ENCODE results near the gene LDHAL6B.
A peak's percentile ranks its signal among the peaks of the same experiment; 100 is the strongest.
"Not testable (repeated sequence)": the region's sequence is repeated elsewhere in the genome, so short reads cannot be mapped to it uniquely, and the experiment has no call there.

LDHAL6B gene

GRCh38 chr15:59206623-59207183 lies at the start of gene LDHAL6B:
LDHAL6B (plus strand) TSS chr15:59206843; CDS start chr15:59206941, 98 bp downstream.
- no peak for DNase-seq

DNA sequence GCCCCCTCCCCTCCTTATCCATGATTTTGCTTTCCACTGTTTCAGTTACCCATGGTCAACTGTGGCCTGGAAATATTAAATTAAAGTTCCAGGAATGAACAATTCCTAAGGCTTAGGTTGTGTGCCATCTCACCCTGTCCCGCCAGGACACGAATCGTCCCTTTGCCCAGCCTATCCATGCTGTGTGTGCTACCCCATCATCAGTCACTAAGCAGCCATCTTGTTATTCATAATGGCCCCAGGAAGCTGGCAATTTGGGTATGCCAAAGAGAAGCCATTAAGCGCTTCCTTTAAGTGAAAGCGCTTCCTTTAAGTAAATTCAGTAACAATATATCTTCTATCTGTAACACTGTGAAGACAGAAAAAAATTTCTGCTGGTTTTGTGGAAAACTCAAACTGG lies 49.2 kb upstream of the LDHAL6B start:
- DNase-seq, result no peak

DNA sequence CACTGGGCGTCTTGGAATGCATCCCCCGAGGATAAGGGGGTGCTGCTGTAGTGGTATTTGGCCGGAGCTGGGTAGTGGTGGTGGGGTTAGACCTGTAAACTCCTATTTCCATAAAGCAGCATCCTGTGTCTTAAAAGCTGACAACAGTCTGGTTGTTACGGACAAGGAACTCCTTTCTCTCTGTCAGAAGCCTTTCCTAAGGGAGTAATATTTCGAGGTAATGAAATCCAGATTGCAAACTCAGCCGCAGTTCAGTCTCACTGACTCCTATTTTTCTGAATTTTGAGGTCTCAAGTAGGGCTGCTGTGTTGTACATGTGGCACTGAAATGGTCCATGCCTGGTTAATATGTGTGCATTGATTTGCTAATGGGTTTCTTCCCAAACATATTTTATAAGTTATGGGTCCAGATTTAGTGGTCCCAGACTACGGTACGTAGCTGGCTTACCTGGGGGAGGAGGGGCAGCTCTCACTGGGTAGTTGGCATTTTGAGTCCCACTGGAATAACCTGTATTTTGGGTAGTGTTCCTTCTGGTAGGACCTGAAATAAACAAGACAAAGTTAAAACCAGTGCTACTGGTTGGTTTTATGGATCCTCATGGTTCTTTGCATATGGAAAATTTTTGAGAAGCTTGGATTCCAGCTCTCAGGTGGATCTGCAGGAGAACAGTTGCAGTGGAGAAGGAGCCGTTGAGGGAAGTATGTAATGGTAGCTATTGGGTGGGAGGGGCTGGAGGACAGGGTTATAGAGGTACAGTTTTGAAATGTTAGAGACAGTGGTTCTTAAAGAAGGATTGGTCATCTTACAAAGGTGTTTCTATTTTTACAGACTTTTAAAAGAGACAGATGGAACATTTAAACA lies 48.6 kb upstream of the LDHAL6B start:
- DNase-seq, result no peak

DNA sequence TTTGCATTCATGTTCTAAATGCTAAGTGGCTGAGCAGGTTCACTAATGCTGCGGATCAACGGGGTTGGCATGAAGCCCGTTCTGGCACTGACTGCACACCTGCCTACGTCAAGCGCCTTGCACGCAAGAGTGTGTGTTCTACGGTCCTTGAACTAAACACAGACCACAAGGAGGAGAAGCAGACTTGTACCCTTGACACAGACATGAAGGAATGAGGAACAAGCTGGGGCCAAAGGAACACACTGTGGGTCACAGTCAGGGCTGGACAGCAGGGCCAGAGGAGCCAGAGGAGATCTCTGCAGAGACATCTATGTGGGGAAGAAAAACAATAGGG lies 48.0 kb upstream of the LDHAL6B start:
- DNase-seq, result no peak

GRCh38 chr15:59159210-59159609 lies 47.4 kb upstream of the LDHAL6B start:
- DNase-seq, result no peak

DNA sequence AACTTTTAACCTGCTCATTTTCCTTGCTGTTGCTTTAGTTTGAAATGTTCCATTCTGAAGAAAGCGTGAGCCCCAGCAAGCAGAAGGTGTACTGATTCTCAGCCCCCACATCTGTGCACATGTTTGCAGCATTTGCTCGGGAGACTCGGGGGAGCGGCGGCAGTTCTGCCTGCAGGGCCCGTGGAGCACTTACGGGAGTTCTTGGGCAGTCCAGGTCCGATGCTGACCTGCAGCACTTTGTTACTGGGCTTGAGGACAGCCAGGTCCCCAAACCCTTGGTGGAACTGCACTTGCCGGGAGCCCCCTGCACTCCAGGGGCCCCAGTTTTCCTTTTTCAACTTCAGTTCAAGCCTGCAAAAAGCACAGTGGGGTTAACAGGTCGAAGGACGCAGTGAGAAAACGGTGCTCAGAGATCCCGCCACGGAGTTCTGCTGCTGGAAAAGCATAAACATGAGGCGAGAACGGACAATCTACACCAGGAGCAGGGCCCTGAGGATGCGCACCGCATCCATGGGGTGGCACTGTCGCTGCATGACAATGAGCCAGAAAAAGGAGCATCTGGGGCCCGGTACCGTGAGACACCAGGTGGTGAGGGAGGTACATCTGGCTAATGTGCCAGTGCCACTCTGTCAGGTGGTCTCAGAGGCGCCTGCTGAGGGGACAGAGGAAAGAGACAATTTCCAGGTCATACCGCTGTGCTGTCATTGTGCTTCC lies 45.6 kb upstream of the LDHAL6B start:
- no peak for DNase-seq

GRCh38 chr15:59162080-59162479 lies 44.6 kb upstream of the LDHAL6B start:
- not testable (repeated sequence) for DNase-seq

DNA sequence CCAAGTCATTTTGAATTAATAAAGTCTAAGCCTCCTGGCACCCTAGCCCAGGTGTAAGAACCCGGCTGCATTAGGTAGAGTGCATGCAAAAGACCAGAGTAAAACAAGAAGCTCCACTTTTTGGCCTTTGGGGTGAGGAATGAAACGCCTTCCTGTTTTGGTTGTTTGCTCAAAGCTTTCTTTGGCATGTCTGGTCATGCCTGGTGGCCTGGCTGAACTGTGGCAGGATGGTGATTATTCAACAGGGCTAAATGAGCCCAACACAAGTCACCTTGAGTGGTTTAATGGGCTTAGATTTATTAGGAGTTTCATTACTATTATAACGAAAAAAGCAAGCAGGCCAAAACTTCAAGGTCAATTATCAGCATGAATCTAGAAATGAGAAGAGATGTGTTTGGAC lies 40.9 kb upstream of the LDHAL6B start:
- DNase-seq, result no peak

DNA sequence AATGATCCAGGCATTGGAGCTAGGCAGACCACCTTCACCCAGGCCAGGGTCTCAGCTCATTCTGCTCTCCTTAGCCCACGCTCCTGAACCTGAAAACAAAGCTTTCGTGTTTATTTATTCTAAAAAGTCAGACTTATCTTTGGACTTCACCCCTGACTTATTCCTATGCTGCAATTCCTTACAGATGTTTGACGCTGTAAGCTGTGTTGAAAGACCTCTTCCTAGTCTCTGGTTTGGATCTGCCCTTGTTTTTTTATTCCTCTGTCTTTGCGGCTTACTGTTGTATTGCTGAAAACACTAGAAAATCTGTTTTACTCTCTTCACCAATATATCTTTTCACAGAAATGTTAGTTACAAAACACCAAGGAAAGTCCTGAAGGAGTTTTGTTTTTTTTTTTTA lies 40.5 kb upstream of the LDHAL6B start:
- no peak for DNase-seq

- DNase-seq, result no peak
Observed at GRCh38 chr15:59166601-59167265, 39.9 kb upstream of the LDHAL6B start.

- no peak for DNase-seq
Observed at GRCh38 chr15:59168536-59168935, 38.1 kb upstream of the LDHAL6B start.

DNA sequence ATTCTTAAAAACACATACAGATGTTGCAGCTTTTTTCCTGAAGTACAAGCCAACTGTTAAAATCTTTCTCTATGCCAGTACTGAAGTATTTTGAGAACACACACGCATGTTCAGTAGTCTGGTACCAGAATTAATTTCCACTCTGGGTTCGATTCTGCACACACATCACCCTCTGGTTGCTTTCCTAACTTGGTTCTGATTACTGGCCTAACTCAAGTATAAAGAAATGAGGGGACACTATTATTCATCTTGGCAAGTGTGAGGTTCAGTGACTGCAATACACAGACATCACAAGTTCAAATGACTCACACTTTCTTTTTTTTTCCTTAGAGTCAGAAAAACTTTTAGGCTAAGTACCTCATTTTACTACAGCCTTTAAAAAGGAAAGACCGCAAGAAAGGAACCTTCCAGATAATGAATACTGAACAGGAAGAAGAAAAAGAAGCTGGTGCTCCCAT lies 37.4 kb upstream of the LDHAL6B start:
- DNase-seq, result no peak

- no peak for DNase-seq
Observed at GRCh38 chr15:59170295-59171066, 36.2 kb upstream of the LDHAL6B start.

GRCh38 chr15:59171067-59171397 lies 35.6 kb upstream of the LDHAL6B start:
- no peak for DNase-seq

DNA sequence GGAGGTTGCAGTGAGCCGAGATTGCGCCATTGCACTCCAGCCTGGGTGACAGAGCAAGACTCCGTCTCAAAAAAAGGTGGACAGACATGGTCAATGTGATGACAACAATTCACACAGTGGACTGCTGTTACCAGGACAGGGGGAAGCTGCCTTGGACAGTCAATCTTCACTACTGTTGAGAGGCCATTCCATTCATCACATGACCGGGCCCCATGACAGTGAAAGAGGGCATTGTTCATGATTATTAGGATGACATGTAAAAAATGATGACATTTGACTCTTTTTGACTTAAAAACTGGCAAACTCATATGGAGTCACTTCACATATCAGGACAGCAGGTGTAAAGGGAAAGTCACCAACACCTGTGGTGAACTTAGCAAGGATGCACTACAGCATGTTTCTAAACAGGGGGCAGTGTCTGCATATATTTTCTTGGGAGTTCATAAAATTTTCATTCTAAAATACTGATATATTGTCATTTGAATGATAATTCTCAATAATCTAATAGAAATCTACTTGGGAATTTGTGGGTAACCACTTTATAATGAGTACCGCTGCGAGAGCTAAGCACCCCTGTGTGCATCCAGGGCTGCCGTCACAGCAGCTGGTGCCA lies 34.2 kb upstream of the LDHAL6B start:
- no peak for DNase-seq

DNA sequence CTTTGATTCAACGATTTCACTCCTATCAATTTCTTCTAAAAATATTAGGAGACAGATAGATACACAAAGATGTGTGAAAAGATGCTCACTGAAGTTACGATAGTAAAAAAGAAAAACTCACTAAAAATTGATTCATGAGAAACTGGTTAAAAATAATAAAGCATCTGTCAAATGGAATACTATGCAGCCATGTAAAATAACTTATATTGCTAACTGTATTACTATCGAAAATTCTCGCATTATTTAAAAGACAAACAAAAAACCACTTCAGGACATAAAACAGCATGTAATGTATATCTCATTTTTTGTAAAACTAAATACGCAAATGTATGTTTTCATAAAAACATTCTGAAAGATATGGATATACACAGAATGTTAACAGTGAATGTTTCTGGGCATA lies 33.4 kb upstream of the LDHAL6B start:
- DNase-seq, result no peak

GRCh38 chr15:59174151-59174834 lies 32.4 kb upstream of the LDHAL6B start:
- no peak for DNase-seq

DNA sequence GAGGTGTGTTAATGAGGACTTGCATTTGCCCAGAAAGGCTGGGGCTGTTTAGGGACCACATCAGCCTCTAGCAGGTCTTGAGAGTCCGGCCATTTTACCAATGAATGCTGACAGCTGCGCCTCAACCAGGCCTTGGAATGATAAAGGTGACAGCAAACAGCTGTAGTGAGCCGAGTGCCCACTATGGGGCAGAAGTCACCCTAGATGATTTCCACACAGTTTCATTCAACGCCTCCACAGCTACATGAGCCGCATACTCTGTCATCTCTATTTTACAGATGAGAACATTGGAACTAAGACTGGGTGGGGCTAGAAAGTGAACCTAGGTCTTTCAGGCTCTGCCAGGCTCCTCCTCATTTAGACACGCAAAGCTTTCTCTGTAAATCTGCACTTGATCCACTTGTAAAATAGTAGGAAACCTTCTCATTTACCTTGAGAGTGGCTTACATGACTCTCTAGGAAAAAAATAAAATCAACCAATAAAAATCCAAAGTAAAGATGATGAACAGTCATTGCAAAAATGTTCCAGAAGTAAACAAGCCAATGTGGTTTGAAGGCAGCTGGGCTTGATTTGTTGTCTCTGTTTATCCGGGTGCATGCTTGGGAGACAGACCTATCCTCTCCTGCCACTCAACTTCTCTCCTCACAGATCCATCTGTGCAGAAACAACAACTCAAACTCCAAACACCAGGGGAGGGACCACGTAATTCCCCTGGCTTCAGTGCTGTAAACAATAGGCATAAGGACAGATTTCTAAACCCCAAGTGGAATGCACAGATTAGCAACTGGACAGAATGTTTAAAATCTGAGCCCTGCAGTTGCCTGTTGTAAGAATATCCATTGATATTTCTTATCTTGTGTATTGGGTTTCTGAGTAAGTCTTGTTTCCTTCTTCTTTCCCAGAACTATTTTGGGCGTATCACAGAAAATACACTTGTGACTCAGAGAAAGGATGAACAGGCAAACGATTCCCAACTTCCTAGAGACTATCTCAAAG lies 31.5 kb upstream of the LDHAL6B start:
- peak in 1 of 2 experiments; percentile 53 for DNase-seq

GRCh38 chr15:59176653-59177316 lies 29.9 kb upstream of the LDHAL6B start:
- DNase-seq, result no peak

DNA sequence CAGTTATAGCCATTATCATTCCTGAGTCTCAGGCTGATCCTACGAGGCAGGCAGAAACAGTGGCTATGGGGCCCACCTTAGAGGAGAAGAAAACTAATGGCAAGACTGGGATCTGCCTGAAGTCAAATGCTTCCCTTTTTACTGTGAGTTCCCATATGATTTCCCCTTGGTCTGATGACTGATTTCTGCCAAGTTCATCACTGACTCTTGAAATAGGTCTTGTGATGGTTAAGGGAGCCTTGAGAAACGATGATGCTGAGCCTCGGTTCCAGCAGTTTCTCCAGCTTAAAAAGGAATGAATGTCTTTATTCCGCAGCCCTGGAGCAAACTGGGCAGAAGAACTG lies 29.4 kb upstream of the LDHAL6B start:
- no peak for DNase-seq

All from SW 1271 (cell line).